ENCODE data around the gene DPH5.

DNA sequence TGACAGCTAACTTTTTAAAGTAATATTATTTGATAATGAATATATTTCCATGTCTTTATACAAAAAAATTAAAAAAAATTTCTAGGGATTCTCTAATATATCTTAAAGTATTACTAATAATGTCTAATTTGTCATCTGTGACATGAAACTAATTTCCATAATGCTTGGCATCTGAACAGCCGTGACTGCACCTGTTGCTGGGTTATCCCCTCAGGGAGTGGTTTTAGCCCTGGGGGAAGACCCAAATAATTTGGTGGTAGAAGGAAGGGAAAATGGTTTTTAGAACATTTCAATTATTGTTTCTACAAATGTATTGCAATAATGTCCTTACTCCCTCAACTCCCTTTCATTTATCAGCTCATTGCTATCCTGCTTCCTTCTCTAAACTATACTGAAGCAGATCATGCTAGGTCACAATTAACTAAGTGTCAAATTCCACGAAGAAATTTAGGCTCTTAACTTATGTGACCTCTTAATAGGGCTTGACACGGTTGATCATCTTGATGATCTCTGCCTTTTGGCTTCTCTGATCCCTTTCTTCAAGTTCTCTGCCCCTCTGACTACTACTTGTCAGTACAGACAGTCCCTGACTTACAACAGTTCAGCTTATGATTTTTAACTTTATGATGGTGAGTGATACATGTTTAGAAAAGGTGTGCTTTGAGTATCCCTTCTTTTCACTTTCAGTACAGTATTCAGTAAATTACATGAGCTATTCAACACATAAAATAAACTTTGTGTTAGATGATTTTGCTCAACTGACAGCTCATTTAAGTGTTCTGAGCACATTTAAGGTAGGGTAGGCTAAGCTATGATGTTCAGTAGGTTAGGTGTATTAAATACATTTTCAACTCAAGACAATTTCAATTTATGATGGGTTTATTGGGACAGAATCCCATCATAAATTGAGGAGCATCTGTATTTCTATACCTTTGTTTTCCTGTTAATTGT lies 26.4 kb upstream of the DPH5 start:
- TF ChIP-seq EZH2phosphoT487 (IDR thresholded peaks at IDR 0.05; ENCODE audit: insufficient read depth, low read depth) = no peak
- TF ChIP-seq EZH2 (IDR thresholded peaks at IDR 0.05; ENCODE audit: insufficient read depth, poor library complexity, severe bottlenecking) = no peak

Measured in GM23248 (cell line).